ENCODE measurements around the gene H2AZ2. TPM values are rescaled to one million over a fixed set of nuclear protein-coding genes. Genes with fewer than 3 reads are reported as not detected.
"Not testable (repeated sequence)": the region's sequence is repeated elsewhere in the genome, so short reads cannot be mapped to it uniquely, and the experiment has no call there.

Gene H2AZ2
- total and polyA plus RNA-seq, 8 donors = 113 to 286 (median 228) TPM

- H3K4me1 ChIP-seq = no peaks in the 10 kb centered on the region
- H3K27ac ChIP-seq = no peak overlapping the region
- intact Hi-C loops (cut with DNase I) = no loop called here
- no peak overlapping the region for H3K4me3 ChIP-seq
- H3K9me3 ChIP-seq = no peaks in the 10 kb centered on the region
- H3K36me3 ChIP-seq = no peaks in the 10 kb centered on the region
- TF ChIP-seq, protein P1, sequence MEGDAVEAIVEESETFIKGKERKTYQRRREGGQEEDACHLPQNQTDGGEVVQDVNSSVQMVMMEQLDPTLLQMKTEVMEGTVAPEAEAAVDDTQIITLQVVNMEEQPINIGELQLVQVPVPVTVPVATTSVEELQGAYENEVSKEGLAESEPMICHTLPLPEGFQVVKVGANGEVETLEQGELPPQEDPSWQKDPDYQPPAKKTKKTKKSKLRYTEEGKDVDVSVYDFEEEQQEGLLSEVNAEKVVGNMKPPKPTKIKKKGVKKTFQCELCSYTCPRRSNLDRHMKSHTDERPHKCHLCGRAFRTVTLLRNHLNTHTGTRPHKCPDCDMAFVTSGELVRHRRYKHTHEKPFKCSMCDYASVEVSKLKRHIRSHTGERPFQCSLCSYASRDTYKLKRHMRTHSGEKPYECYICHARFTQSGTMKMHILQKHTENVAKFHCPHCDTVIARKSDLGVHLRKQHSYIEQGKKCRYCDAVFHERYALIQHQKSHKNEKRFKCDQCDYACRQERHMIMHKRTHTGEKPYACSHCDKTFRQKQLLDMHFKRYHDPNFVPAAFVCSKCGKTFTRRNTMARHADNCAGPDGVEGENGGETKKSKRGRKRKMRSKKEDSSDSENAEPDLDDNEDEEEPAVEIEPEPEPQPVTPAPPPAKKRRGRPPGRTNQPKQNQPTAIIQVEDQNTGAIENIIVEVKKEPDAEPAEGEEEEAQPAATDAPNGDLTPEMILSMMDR (IDR thresholded peaks at IDR 0.05) = no peak
- H3K27me3 ChIP-seq = no peaks in the 10 kb centered on the region
- DNase-seq (no peak), ATAC-seq (no peak)
Measured at GRCh38 chr7:44814919-44815318, 33.0 kb downstream of the H2AZ2 start.

DNA sequence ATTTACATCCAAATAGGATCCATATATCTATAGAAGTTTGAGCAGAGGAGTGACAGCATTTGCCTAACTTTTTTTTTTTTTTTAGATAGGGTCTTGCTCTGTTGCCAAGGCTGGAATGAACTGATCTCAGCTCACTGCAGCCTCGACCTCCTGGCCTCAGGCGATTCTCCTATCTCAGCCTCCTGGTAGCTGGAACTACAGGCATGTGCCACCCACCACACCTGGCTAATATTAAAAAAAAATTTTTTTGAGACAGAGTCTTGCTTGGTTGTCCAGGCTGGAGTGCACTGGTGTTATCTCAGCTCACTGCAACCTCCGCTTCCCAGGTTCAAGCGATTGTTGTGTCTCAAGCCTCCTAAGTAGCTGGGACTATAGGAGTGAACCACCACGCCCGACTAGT, 36.3 kb downstream of the H2AZ2 start:
- ATAC-seq (no peak), DNase-seq (no peak)
- Histone ChIP-seq H3K4me1 (no peaks in the 10 kb centered on the region), H3K27me3 (no peaks in the 10 kb centered on the region), H3K27ac (no peak overlapping the region), H3K36me3 (no peaks in the 10 kb centered on the region), H3K4me3 (no peak overlapping the region), H3K9me3 (no peaks in the 10 kb centered on the region)
- TF ChIP-seq, protein P1 (IDR thresholded peaks at IDR 0.05) = no peak
- intact Hi-C loops (cut with DNase I) = no loop called here

- no peaks in the 10 kb centered on the region for H3K4me1 ChIP-seq
- H3K36me3 ChIP-seq = no peaks in the 10 kb centered on the region
- ATAC-seq = no peak
- no peaks in the 10 kb centered on the region for H3K27me3 ChIP-seq
- no peak overlapping the region for H3K27ac ChIP-seq
- H3K4me3 ChIP-seq = no peak overlapping the region
- no peak for DNase-seq
- TF ChIP-seq, protein P1 (IDR thresholded peaks at IDR 0.05) = no peak
- H3K9me3 ChIP-seq = no peaks in the 10 kb centered on the region
- intact Hi-C loops (cut with DNase I) = no loop called here
Measured at GRCh38 chr7:44811093-44811492, 36.8 kb downstream of the H2AZ2 start.

DNA sequence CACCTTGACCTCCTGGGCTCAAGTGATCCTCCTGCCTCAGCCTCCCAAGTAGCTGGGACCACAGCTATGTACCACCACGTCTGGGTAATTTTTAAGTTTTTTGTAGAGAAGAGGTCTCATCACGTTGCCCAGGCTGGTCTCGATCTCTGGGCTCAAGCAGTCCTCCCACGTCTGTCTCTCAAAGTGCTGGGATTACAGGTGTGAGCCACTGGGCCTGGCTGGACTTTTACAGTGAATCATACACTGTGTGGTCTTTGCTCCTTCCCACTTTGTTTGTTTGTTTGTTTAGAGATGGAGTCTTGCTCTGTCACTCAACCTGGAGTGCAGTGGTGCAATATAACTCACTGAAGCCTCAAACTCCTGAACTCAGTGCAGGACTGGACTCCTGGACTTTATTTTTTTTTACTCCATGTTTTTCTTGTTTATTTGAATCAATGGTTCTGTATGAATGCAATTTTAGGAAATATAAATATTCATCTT, 38.9 kb downstream of the H2AZ2 start:
- TF ChIP-seq, protein P1 (IDR thresholded peaks at IDR 0.05) = no peak
- Histone ChIP-seq H3K27ac (no peak overlapping the region), H3K36me3 (peaks cover 0 to 13% of the 10 kb centered on the region in 2 donors), H3K4me1 (no peaks in the 10 kb centered on the region), H3K9me3 (no peaks in the 10 kb centered on the region), H3K27me3 (no peaks in the 10 kb centered on the region), H3K4me3 (no peak overlapping the region)
- DNase-seq = no peak
- intact Hi-C loops (cut with DNase I) = no loop called here
- ATAC-seq = no peak

DNA sequence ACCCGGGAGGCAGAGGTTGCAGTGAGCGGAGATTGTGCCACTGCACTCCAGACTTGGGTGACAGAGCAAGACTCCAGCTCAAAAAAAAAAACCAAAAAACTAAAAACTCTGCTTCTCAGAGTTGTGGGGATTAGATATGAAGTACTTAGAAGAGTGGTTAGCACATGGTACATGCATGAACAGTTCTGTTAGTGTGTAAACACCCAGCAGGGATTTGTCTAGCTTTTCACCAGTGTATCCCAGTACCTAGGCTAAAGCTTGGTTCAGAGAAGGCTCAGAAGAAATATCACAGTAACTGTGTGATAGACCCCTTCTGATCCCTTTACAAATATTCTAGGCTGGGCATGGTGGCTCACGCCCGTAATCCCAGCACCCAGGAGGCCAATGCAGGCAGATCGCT, 41.9 kb downstream of the H2AZ2 start:
- no peaks in the 10 kb centered on the region for H3K9me3 ChIP-seq
- H3K27me3 ChIP-seq = no peaks in the 10 kb centered on the region
- ATAC-seq (no peak), DNase-seq (no peak)
- H3K4me3 ChIP-seq = no peak overlapping the region
- no peak overlapping the region for H3K27ac ChIP-seq
- TF ChIP-seq, protein P1 (IDR thresholded peaks at IDR 0.05) = no peak
- intact Hi-C loops (cut with DNase I) = no loop called here
- H3K4me1 ChIP-seq = no peaks in the 10 kb centered on the region
- H3K36me3 ChIP-seq = peaks cover 0 to 43% of the 10 kb centered on the region in 2 donors

GRCh38 chr7:44803828-44804519, 43.9 kb downstream of the H2AZ2 start:
- H3K27me3 ChIP-seq; ATAC-seq; H3K9me3 ChIP-seq; DNase-seq; H3K27ac ChIP-seq; intact Hi-C loops (cut with DNase I); H3K4me3 ChIP-seq: not testable (repeated sequence)
- H3K36me3 ChIP-seq = peaks cover 0 to 63% of the 10 kb centered on the region in 2 donors
- H3K4me1 ChIP-seq = peaks cover under 1 to 11% of the 10 kb centered on the region in 2 donors
